CD4-positive, CD25-positive, alpha-beta regulatory T cell (primary cell): ENCODE data around the gene TPX2. TPM values are rescaled to one million over a fixed set of nuclear protein-coding genes. Genes with fewer than 3 reads are reported as not detected.

Experiments used
- ATAC-seq, 2 donors: fragments of 150-1000 bp; cut with Tn5 transposase; one replicate each; pipeline ENCODE4 v1.10.0; 2021; ENCODE audit warnings: low read depth in 2 of 2, moderate number of reproducible peaks in 2 of 2, moderate library complexity in 1 of 2
- DNase-seq, 3 donors: peaks; one replicate each; pipeline versions ENCODE4 v3.0.0 to v3.0.0-alpha.2; 2012 to 2022; ENCODE audit warnings: mixed read lengths in 1 of 3
- H3K27ac ChIP-seq: one replicate; pipeline ENCODE4 v1.7.0; 2013; ENCODE audit warnings: mild to moderate bottlenecking, low read length; ENCODE audit not compliant: insufficient read depth, poor library complexity, severe bottlenecking
- H3K27me3 ChIP-seq: one replicate; pipeline ENCODE4 v1.7.0; 2013; ENCODE audit warnings: low read length; ENCODE audit not compliant: control insufficient read depth, insufficient read depth
- H3K36me3 ChIP-seq: one replicate; pipeline ENCODE4 v1.7.0; 2013; ENCODE audit warnings: mild to moderate bottlenecking, low read length, moderate library complexity; ENCODE audit not compliant: control insufficient read depth, insufficient read depth
- H3K4me1 ChIP-seq: 2 replicates; pipeline ENCODE4 v1.7.0; 2013; ENCODE audit warnings: mild to moderate bottlenecking, low read length; ENCODE audit not compliant: insufficient read depth, control insufficient read depth, poor library complexity, severe bottlenecking
- H3K4me3 ChIP-seq: one replicate; pipeline ENCODE4 v1.7.0; 2013; ENCODE audit warnings: low read depth, mild to moderate bottlenecking, low read length, moderate library complexity
- H3K9me3 ChIP-seq, 2 experiments: 1 replicate in 1 of 2; 2 replicates in 1 of 2; pipeline ENCODE4 v1.7.0; 2013; ENCODE audit warnings: low read length in 2 of 2, mild to moderate bottlenecking in 1 of 2, moderate library complexity in 1 of 2; ENCODE audit not compliant: control insufficient read depth in 2 of 2
- H3K27ac Mint-ChIP-seq, 3 donors: one replicate each; pipeline ENCODE4 v1.8.0; 2020 to 2022; ENCODE audit warnings: mild to moderate bottlenecking in 3 of 3, mixed read lengths in 3 of 3, moderate library complexity in 2 of 3
- H3K27me3 Mint-ChIP-seq: one replicate; pipeline ENCODE4 v1.8.0; 2022; ENCODE audit warnings: mild to moderate bottlenecking, mixed read lengths
- H3K36me3 Mint-ChIP-seq: one replicate; pipeline ENCODE4 v1.8.0; 2020; ENCODE audit warnings: mixed read lengths
- H3K4me1 Mint-ChIP-seq, 4 donors: one replicate each; pipeline ENCODE4 v1.8.0; 2020 to 2022; ENCODE audit warnings: mixed read lengths in 4 of 4, mild to moderate bottlenecking in 1 of 4
- H3K4me3 Mint-ChIP-seq, 4 donors: one replicate each; pipeline ENCODE4 v1.8.0; 2020 to 2022; ENCODE audit warnings: mild to moderate bottlenecking in 4 of 4, mixed read lengths in 4 of 4, moderate library complexity in 3 of 4
- H3K9me3 Mint-ChIP-seq, 7 donors: one replicate each; pipeline ENCODE4 v1.8.0; 2020 to 2022; ENCODE audit warnings: mixed read lengths in 7 of 7, mild to moderate bottlenecking in 3 of 7, moderate library complexity in 2 of 7
- polyA plus RNA-seq, 4 donors: library from polyadenylated mRNA; unstranded; fragments of 300-500 nt; fragmentation: Illumina TruSeq; gene quantifications; one replicate each; pipeline ENCODE4 v1.2.3, GENCODE V29; 2021
- total RNA-seq: library from RNA; stranded (reverse); gene quantifications from one replicate; pipeline ENCODE4 v1.2.3, GENCODE V29; 2022

The TPX2 gene
- total and polyA plus RNA-seq, 5 donors from 2014 or later = 3.1 to 6.3 (median 4.0) TPM

- no peaks in the 10 kb centered on the region for H3K36me3 ChIP-seq
- H3K9me3 ChIP-seq = no peaks in the 10 kb centered on the region
- H3K27ac ChIP-seq = no peak overlapping the region
- ATAC-seq = no peak
- no peaks in the 10 kb centered on the region for H3K36me3 Mint-ChIP-seq
- no peaks in the 10 kb centered on the region for H3K4me1 ChIP-seq
- no peak overlapping the region for H3K4me3 ChIP-seq
- no peak overlapping the region for H3K4me3 Mint-ChIP-seq
- DNase-seq = no peak
- no peak overlapping the region for H3K27ac Mint-ChIP-seq
- peaks cover 0 to 2% (median 0%) of the 10 kb centered on the region in 4 donors for H3K4me1 Mint-ChIP-seq
- H3K27me3 ChIP-seq = no peaks in the 10 kb centered on the region
- H3K9me3 Mint-ChIP-seq = no peaks in the 10 kb centered on the region
- H3K27me3 Mint-ChIP-seq = no peaks in the 10 kb centered on the region
Observed at GRCh38 chr20:31829731-31830130, 90.6 kb downstream of the TPX2 start.

DNA sequence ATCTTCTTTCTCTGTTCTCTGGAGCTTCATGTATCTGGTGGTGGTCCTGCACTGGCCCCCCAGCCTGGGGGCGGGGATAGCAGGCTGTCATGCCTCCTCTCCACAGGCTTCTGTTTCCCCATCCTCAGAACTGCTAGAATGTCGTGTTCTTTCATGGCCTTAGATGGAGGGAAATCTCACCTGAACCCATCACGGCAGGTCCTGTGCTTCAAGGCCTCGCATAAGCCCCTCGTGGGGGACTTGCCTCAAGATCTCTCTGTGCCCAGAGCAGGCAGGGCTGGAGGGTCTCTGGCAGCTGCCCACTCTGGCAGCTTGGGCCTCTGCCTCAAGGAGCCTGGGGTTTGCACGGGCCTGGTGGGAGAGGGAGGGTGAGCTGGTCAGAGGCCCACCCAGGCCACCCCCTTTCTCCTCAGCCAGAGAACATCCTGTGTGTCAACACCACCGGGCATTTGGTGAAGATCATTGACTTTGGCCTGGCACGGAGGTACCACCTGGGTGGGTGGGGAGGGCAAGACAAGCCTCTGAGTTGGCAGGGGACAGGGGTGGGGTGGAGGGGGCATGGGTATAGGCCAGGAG, 91.4 kb downstream of the TPX2 start:
- H3K27ac Mint-ChIP-seq = no peak overlapping the region
- H3K4me3 Mint-ChIP-seq = no peak overlapping the region
- no peaks in the 10 kb centered on the region for H3K36me3 Mint-ChIP-seq
- Histone ChIP-seq H3K4me3 (no peak overlapping the region), H3K4me1 (no peaks in the 10 kb centered on the region), H3K36me3 (no peaks in the 10 kb centered on the region), H3K9me3 (no peaks in the 10 kb centered on the region), H3K27ac (no peak overlapping the region), H3K27me3 (no peaks in the 10 kb centered on the region)
- peaks cover 0 to 2% (median 0%) of the 10 kb centered on the region in 4 donors for H3K4me1 Mint-ChIP-seq
- H3K9me3 Mint-ChIP-seq = no peaks in the 10 kb centered on the region
- ATAC-seq = no peak
- DNase-seq = no peak
- no peaks in the 10 kb centered on the region for H3K27me3 Mint-ChIP-seq

DNA sequence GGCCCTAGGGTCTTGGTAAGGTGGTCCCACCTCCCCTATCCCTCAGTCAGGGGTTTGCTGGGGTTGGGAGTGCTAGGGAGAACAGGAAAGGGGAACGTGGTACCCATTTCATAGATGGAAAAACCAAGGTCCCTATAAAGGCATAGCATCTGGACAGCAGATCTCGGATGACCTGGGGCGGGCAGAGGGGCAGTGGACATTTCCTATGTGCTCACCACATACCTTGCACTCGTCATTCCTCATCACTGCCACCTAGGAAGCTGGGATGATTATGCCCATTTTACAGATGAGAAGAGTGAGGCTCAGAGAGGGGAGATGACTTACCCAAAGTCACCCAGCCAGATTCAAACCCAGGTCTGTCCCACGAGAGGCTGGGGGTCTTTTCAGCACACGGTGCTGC, 92.1 kb downstream of the TPX2 start:
- Mint-ChIP-seq H3K4me3 (no peak overlapping the region), H3K27ac (no peak overlapping the region), H3K36me3 (no peaks in the 10 kb centered on the region), H3K27me3 (no peaks in the 10 kb centered on the region), H3K9me3 (no peaks in the 10 kb centered on the region), H3K4me1 (peaks cover 0 to 4% (median 2%) of the 10 kb centered on the region in 4 donors)
- H3K27me3 ChIP-seq = no peaks in the 10 kb centered on the region
- H3K9me3 ChIP-seq = no peaks in the 10 kb centered on the region
- DNase-seq = no peak
- ATAC-seq = no peak
- H3K36me3 ChIP-seq = no peaks in the 10 kb centered on the region
- peaks cover 6% of the 10 kb centered on the region for H3K4me1 ChIP-seq
- H3K4me3 ChIP-seq = no peak overlapping the region
- no peak overlapping the region for H3K27ac ChIP-seq

DNA sequence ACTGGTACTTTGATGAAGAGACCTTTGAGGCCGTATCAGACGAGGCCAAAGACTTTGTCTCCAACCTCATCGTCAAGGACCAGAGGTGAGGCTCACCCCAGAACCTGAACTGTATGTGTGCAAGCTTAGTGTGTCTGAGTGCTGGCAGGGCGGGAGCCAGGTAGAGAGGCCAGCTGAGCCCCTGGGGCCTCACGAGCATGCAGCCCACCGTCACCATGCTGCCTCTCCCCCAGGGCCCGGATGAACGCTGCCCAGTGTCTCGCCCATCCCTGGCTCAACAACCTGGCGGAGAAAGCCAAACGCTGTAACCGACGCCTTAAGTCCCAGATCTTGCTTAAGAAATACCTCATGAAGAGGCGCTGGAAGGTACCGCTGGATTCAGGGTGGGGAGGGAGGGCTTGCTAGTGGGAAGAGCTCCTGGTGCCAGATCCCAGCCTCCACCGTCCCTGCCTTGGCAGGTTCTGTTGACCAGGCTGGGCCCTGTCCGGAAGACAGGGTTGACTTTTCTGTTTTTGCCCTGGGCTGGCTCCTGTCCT, 92.7 kb downstream of the TPX2 start:
- Histone ChIP-seq H3K9me3 (no peaks in the 10 kb centered on the region), H3K4me1 (peaks cover 8% of the 10 kb centered on the region), H3K27me3 (no peaks in the 10 kb centered on the region), H3K27ac (no peak overlapping the region), H3K36me3 (no peaks in the 10 kb centered on the region), H3K4me3 (no peak overlapping the region)
- Mint-ChIP-seq H3K4me1 (peaks cover 0 to 8% (median 3%) of the 10 kb centered on the region in 4 donors), H3K4me3 (no peak overlapping the region), H3K27me3 (no peaks in the 10 kb centered on the region), H3K9me3 (no peaks in the 10 kb centered on the region), H3K36me3 (no peaks in the 10 kb centered on the region), H3K27ac (no peak overlapping the region)
- no peak for DNase-seq
- no peak for ATAC-seq

GRCh38 chr20:31833130-31833930, 94.2 kb downstream of the TPX2 start:
- Histone ChIP-seq H3K9me3 (no peaks in the 10 kb centered on the region), H3K27ac (no peak overlapping the region), H3K27me3 (no peaks in the 10 kb centered on the region), H3K4me3 (no peak overlapping the region), H3K36me3 (no peaks in the 10 kb centered on the region), H3K4me1 (peaks cover 8% of the 10 kb centered on the region)
- Mint-ChIP-seq H3K4me1 (peaks cover 0 to 7% (median 3%) of the 10 kb centered on the region in 4 donors), H3K9me3 (no peaks in the 10 kb centered on the region), H3K27ac (no peak overlapping the region), H3K36me3 (no peaks in the 10 kb centered on the region), H3K27me3 (no peaks in the 10 kb centered on the region), H3K4me3 (peak overlapping the region in 1 of 4 donors; percentile 61)
- ATAC-seq (peak in 1 of 2 donors; percentile 37), DNase-seq (peak; percentile 23 to 34 (median 33))

GRCh38 chr20:31833931-31834521, 94.9 kb downstream of the TPX2 start:
- no peak overlapping the region for H3K4me3 Mint-ChIP-seq
- no peak for DNase-seq
- Histone ChIP-seq H3K4me1 (peaks cover 8% of the 10 kb centered on the region), H3K4me3 (no peak overlapping the region), H3K9me3 (no peaks in the 10 kb centered on the region), H3K36me3 (no peaks in the 10 kb centered on the region), H3K27ac (no peak overlapping the region), H3K27me3 (no peaks in the 10 kb centered on the region)
- H3K27me3 Mint-ChIP-seq = no peaks in the 10 kb centered on the region
- no peaks in the 10 kb centered on the region for H3K9me3 Mint-ChIP-seq
- H3K4me1 Mint-ChIP-seq = peaks cover 0 to 7% (median 3%) of the 10 kb centered on the region in 4 donors
- no peak overlapping the region for H3K27ac Mint-ChIP-seq
- ATAC-seq = no peak
- H3K36me3 Mint-ChIP-seq = no peaks in the 10 kb centered on the region

DNA sequence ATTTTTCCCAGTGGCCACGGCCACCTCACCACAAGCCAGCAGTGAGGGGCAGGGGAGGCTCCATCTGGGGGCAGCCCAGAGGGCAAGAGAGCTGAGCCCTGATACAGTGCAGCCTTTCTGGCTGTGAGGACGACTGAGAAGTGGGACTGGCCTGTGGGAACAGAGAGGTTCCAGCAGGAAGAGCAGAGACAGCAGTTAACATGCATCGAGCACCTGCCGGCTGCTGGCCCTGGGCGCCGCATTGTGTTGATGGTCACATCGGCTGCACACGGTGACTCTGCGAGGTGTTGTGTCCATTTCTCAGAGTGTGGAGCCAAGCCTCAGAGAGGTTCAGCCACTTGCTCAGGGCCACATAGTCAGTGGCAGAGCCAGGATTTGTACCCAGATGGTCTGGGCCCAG, 96.5 kb downstream of the TPX2 start:
- H3K27ac ChIP-seq = no peak overlapping the region
- ATAC-seq (no peak), DNase-seq (no peak)
- no peak overlapping the region for H3K4me3 Mint-ChIP-seq
- no peaks in the 10 kb centered on the region for H3K27me3 ChIP-seq
- H3K27me3 Mint-ChIP-seq = no peaks in the 10 kb centered on the region
- H3K27ac Mint-ChIP-seq = no peak overlapping the region
- H3K4me3 ChIP-seq = no peak overlapping the region
- no peaks in the 10 kb centered on the region for H3K36me3 ChIP-seq
- no peaks in the 10 kb centered on the region for H3K36me3 Mint-ChIP-seq
- no peaks in the 10 kb centered on the region for H3K9me3 Mint-ChIP-seq
- H3K4me1 ChIP-seq = peaks cover 8% of the 10 kb centered on the region
- peaks cover 0 to 7% (median 3%) of the 10 kb centered on the region in 4 donors for H3K4me1 Mint-ChIP-seq
- H3K9me3 ChIP-seq = no peaks in the 10 kb centered on the region
